ENCODE data around the gene TLR10. TPM values are rescaled to one million over a fixed set of nuclear protein-coding genes. Genes with fewer than 3 reads are reported as not detected.

The TLR10 gene
- total RNA-seq, 1 donor from 2014 or later = not detected

DNA sequence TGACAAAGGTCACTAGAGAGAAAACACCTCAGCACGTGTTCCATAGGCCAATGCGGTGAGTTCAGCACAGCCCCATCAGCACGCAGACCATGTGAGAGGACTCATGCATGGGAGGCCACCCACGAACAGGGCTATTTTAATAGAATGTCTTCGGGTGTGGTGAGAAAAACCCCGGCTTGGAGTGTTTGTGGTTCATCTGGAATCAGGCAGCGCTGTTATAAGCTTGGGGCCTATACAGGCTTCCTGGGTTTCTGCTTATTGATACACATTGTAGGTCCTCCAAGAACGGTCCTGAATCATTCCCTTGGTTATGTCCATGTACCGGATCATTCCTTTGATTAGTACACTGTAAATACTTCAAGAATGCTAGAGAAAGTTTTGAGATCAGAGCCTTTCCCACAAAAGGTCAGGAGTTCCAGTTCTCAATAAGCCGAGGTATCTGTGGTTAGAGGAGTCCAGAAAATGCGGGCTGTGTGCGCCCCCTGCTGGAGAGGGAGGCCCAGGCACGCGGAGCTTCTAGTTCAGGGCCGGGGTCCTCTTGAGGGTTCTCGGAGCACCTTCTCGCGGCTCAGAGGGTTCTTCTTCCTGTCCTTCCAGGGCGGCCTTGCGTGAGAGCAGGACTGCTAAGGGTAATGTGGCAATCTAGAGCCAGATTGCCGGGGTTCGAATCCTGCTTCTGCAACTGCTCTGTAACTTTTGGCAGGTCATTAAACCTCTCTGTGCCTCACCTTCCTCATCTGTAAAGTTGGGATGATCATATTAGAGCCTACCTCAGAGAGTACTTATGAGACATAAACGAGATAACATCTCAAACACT is 51.8 kb downstream of the TLR10 start:
- TF ChIP-seq POLR2A (IDR thresholded peaks at IDR 0.05) (no peak), POLR2AphosphoS5 (IDR thresholded peaks at IDR 0.05; ENCODE audit: insufficient read depth in 1 of 2, low read depth in 1 of 2) (peak in 1 of 2 donors; percentile 21)
- TF ChIP-seq, protein P1, sequence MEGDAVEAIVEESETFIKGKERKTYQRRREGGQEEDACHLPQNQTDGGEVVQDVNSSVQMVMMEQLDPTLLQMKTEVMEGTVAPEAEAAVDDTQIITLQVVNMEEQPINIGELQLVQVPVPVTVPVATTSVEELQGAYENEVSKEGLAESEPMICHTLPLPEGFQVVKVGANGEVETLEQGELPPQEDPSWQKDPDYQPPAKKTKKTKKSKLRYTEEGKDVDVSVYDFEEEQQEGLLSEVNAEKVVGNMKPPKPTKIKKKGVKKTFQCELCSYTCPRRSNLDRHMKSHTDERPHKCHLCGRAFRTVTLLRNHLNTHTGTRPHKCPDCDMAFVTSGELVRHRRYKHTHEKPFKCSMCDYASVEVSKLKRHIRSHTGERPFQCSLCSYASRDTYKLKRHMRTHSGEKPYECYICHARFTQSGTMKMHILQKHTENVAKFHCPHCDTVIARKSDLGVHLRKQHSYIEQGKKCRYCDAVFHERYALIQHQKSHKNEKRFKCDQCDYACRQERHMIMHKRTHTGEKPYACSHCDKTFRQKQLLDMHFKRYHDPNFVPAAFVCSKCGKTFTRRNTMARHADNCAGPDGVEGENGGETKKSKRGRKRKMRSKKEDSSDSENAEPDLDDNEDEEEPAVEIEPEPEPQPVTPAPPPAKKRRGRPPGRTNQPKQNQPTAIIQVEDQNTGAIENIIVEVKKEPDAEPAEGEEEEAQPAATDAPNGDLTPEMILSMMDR (IDR thresholded peaks at IDR 0.05) = peak; percentile 82 to 98 (median 92)
- intact Hi-C loops (cut with DNase I) = no loop called here

DNA sequence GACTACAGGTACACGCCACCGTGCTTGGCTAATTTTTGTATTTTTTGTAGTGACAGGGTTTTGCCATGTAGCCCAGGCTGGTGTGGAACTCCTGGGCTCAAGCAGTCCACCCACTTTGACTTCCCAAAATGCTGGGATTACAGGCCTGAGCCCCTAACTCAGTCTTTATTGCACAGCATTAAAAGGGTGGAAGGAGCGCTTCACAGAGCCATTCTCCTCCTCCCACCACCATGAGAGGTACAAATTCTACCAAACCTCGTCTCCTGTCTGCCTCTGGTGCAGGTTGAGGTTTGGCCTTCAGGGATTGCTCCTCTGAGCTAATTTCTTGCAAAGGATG is 52.3 kb downstream of the TLR10 start:
- DNase-seq (ENCODE audit: extremely low spot score in 2 of 2) = no peak
- Histone ChIP-seq H3K36me3 (no peaks in the 10 kb centered on the region), H3K27me3 (no peaks in the 10 kb centered on the region), H3K9me3 (no peaks in the 10 kb centered on the region), H3K4me1 (peaks cover 8% of the 10 kb centered on the region), H3K4me3 (no peak overlapping the region), H3K27ac (no peak overlapping the region)
- TF ChIP-seq POLR2AphosphoS5 (IDR thresholded peaks at IDR 0.05; ENCODE audit: insufficient read depth in 1 of 2, low read depth in 1 of 2) (no peak), POLR2A (IDR thresholded peaks at IDR 0.05) (no peak)
- TF ChIP-seq, protein P1 (IDR thresholded peaks at IDR 0.05) = no peak
- intact Hi-C loops (cut with DNase I) = no loop called here

More for the DNA sequence above, 51.8 kb downstream of the TLR10 start:
- Histone ChIP-seq H3K4me3 (no peak overlapping the region), H3K4me1 (peaks cover 8% of the 10 kb centered on the region), H3K9me3 (no peaks in the 10 kb centered on the region), H3K27ac (no peak overlapping the region), H3K27me3 (no peaks in the 10 kb centered on the region), H3K36me3 (no peaks in the 10 kb centered on the region)
- DNase-seq (ENCODE audit: extremely low spot score in 2 of 2) = peak in 1 of 2 donors; percentile 90

DNA sequence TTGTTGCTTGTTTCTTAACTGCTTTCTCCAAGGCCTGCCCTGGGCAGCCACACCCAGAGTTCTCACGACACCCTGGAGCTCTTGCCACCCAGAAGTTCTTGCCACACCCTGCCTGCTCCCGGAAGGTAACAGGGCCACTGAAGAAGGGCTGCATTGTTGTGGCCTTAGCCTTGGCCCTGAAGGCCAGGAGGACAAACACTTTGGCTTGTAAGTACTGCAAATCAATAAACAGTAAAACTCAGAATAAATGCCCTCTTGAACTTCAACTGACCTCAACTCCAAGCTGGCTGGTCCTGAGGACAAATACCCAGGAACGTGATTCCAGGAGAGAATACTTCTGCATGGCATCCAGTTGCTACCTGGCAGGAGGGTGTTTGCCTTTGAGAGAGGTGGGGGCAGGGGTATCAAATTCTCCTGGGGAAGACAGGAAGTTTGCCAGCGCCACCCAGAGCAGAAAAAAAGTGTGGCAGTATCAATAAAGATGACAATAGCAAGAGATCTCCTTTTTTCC is 54.1 kb downstream of the TLR10 start:
- no peak for DNase-seq (ENCODE audit: extremely low spot score in 2 of 2)
- intact Hi-C loops (cut with DNase I) = loop anchor here (10.0 kb wide), 1 partner anchor 554 kb away; no protein-coding TSS in a partner anchor
- no peaks in the 10 kb centered on the region for H3K36me3 ChIP-seq
- H3K27ac ChIP-seq = no peak overlapping the region
- no peaks in the 10 kb centered on the region for H3K27me3 ChIP-seq
- no peaks in the 10 kb centered on the region for H3K9me3 ChIP-seq
- H3K4me3 ChIP-seq = no peak overlapping the region
- peaks cover 8% of the 10 kb centered on the region for H3K4me1 ChIP-seq
- TF ChIP-seq, protein P1 (IDR thresholded peaks at IDR 0.05) = no peak
- no peak for TF ChIP-seq POLR2AphosphoS5 (IDR thresholded peaks at IDR 0.05; ENCODE audit: insufficient read depth in 1 of 2, low read depth in 1 of 2)
- no peak for TF ChIP-seq POLR2A (IDR thresholded peaks at IDR 0.05)

DNA sequence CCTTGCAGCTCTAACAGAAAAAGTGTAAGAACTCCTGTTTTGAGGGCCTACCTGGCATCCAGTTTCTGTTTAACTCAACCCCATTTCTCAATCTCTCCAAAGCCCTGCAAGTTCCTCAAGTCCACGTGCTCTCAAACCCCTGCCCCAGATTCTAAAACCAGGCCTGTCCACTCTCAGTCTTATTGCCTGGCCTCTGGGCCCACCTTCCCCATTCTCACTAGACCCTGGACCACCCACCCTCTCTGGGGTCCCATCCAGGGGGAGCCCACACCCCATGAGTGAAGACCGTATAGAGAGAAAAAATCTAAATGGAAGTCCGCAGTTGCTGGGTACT is 58.3 kb downstream of the TLR10 start:
- H3K4me1 ChIP-seq = no peaks in the 10 kb centered on the region
- H3K36me3 ChIP-seq = no peaks in the 10 kb centered on the region
- intact Hi-C loops (cut with DNase I) = loop anchor here (10.0 kb wide), 1 partner anchor 550 kb away; no protein-coding TSS in a partner anchor
- no peak overlapping the region for H3K4me3 ChIP-seq
- H3K27me3 ChIP-seq = no peaks in the 10 kb centered on the region
- H3K9me3 ChIP-seq = no peaks in the 10 kb centered on the region
- DNase-seq (ENCODE audit: extremely low spot score in 2 of 2) = no peak
- no peak for TF ChIP-seq POLR2AphosphoS5 (IDR thresholded peaks at IDR 0.05; ENCODE audit: insufficient read depth in 1 of 2, low read depth in 1 of 2)
- TF ChIP-seq POLR2A (IDR thresholded peaks at IDR 0.05) = no peak
- TF ChIP-seq, protein P1 (IDR thresholded peaks at IDR 0.05) = no peak
- no peak overlapping the region for H3K27ac ChIP-seq

Measured in vagina (tissue), 2 donors.